ENCODE results near the gene CHST11. TPM values are rescaled to one million over a fixed set of nuclear protein-coding genes. Genes with fewer than 3 reads are reported as not detected.
"Not testable (repeated sequence)": the region's sequence is repeated elsewhere in the genome, so short reads cannot be mapped to it uniquely, and the experiment has no call there.

Gene CHST11
- total RNA-seq, 2 donors from 2014 or later, result 36.2 to 61.7 TPM

- no peak for ATAC-seq (replicated peaks)
- H3K27me3 Mint-ChIP-seq, result no peaks in the 10 kb centered on the region
- H3K27ac Mint-ChIP-seq, result no peak overlapping the region
- no peaks in the 10 kb centered on the region for H3K36me3 Mint-ChIP-seq (ENCODE audit: low read depth)
- H3K9me3 Mint-ChIP-seq, result peaks cover 4% of the 10 kb centered on the region
- no peaks in the 10 kb centered on the region for H3K4me1 Mint-ChIP-seq
- H3K4me3 Mint-ChIP-seq, result no peak overlapping the region
Measured at GRCh38 chr12:104785886-104786285, 329.1 kb downstream of the CHST11 start.

DNA sequence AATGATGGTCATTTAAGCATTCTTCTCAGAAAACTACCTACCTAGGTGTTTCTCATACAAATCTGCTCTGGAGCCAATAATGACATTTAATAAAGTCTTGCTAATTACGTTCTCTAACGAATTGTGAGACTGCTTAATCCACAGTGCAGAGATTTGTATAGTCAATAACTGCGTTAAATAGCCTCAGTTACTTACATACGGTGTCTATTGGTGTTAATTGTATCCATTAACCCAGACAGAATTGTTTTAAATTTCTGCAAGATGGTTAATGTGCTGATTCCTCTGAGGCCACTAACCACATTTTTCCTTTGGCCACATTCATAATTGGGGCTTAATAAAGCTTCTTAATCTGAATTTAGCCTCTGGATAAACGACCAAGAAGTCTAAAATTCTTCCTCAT lies 329.6 kb downstream of the CHST11 start:
- Mint-ChIP-seq H3K4me1 (no peaks in the 10 kb centered on the region), H3K9me3 (no peaks in the 10 kb centered on the region), H3K27me3 (no peaks in the 10 kb centered on the region), H3K36me3 (ENCODE audit: low read depth) (no peaks in the 10 kb centered on the region), H3K4me3 (no peak overlapping the region), H3K27ac (no peak overlapping the region)
- ATAC-seq (replicated peaks), result no peak

DNA sequence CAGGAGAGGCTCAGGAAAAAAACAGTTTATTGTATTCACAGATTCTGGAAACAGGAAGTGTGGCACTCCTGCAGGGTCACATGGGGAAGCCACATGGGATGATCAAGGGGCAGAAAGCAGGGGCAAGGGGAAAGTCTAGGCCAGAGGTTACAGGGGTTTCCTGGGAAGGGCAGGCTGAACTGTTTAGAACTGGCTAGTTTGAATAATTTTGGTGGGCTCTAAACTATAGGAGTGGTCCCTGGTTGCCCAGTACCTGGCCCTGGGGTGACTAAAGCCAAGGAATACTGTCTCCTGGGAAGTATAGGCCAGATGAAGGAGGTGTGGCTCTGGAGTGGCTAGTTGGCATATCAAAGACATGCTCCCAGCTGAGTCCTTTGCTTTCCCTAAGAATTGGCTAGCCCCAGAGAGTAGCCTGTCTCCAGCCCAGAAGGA lies 332.1 kb downstream of the CHST11 start:
- no peaks in the 10 kb centered on the region for H3K27me3 Mint-ChIP-seq
- H3K9me3 Mint-ChIP-seq, result no peaks in the 10 kb centered on the region
- no peaks in the 10 kb centered on the region for H3K4me1 Mint-ChIP-seq
- H3K36me3 Mint-ChIP-seq (ENCODE audit: low read depth), result no peaks in the 10 kb centered on the region
- ATAC-seq (replicated peaks), result no peak
- no peak overlapping the region for H3K4me3 Mint-ChIP-seq
- peak overlapping the region; percentile 60 for H3K27ac Mint-ChIP-seq

DNA sequence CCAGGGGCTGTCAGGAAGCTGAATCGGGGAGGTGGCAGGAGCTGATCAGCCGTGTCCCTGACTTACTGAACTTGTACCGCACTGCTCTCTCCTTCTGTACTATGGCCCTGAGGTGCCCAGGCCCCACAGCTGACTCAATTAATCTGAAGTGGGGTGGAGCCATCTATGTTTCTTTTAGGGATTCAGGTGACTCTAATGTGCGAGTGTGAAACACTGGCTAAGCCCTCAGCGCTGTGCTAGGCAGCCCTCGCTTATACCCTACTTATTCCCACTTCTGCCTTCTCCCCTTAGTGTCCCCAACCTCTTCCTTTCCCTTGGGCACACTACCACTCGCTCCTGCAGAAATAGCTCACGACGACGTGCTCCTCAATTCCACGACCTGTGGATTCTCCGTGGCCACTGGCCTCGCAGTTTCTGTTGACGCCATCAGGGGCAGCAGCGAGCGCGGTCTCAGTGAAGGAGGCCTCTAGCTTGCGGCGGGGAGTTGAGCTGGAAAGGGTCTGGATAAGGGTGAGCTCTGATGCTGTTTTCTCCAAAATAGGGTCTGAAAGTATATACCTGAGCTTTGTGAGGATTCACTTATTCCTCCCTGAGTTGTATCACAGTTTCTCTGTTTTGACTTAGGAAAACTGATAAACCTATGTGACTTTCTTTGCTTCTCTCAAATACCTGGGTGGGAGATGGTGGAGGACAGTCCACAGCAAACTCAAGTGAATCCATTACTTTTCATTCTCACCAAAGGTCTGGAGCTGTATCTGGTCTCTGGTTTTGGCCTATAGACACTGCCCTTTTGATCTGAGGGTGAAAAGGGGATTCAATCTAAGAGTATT lies 333.8 kb downstream of the CHST11 start:
- Mint-ChIP-seq H3K4me1 (no peaks in the 10 kb centered on the region), H3K27ac (peak overlapping the region; percentile 8), H3K27me3 (no peaks in the 10 kb centered on the region), H3K9me3 (no peaks in the 10 kb centered on the region), H3K36me3 (ENCODE audit: low read depth) (no peaks in the 10 kb centered on the region), H3K4me3 (no peak overlapping the region)
- ATAC-seq (replicated peaks), result peak; percentile 56

GRCh38 chr12:104792570-104792969 lies 335.8 kb downstream of the CHST11 start:
- no peaks in the 10 kb centered on the region for H3K9me3 Mint-ChIP-seq
- ATAC-seq (replicated peaks), result no peak
- H3K4me3 Mint-ChIP-seq, result no peak overlapping the region
- H3K4me1 Mint-ChIP-seq, result no peaks in the 10 kb centered on the region
- no peak overlapping the region for H3K27ac Mint-ChIP-seq
- H3K27me3 Mint-ChIP-seq, result no peaks in the 10 kb centered on the region
- no peaks in the 10 kb centered on the region for H3K36me3 Mint-ChIP-seq (ENCODE audit: low read depth)

GRCh38 chr12:104793285-104793684 lies 336.5 kb downstream of the CHST11 start:
- H3K4me1 Mint-ChIP-seq, result no peaks in the 10 kb centered on the region
- H3K27ac Mint-ChIP-seq, result no peak overlapping the region
- no peaks in the 10 kb centered on the region for H3K9me3 Mint-ChIP-seq
- H3K4me3 Mint-ChIP-seq, result no peak overlapping the region
- no peaks in the 10 kb centered on the region for H3K27me3 Mint-ChIP-seq
- no peak for ATAC-seq (replicated peaks)
- H3K36me3 Mint-ChIP-seq (ENCODE audit: low read depth), result no peaks in the 10 kb centered on the region

DNA sequence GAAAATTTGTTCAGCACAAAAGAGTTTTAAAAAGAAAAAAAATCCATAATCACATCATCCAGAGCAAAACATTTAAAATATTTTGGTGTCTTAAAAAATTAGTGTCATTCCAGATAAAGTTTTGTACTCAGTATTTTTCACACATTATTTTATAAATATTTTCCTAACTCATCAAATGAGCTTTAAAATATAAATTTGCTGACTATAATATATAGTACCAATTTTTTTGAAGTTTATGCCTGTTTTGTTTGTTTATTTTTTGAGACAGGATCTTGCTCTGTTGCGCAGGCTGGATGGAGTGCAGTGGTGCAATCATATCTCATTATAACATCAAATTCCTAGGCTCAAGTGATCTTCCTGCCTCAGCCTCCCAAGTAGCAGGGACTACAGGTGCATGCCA lies 337.2 kb downstream of the CHST11 start:
- Mint-ChIP-seq H3K27me3 (no peaks in the 10 kb centered on the region), H3K4me3 (no peak overlapping the region), H3K36me3 (ENCODE audit: low read depth) (no peaks in the 10 kb centered on the region), H3K9me3 (no peaks in the 10 kb centered on the region), H3K27ac (no peak overlapping the region), H3K4me1 (no peaks in the 10 kb centered on the region)
- ATAC-seq (replicated peaks), result no peak

- no peaks in the 10 kb centered on the region for H3K4me1 Mint-ChIP-seq
- H3K9me3 Mint-ChIP-seq, result no peaks in the 10 kb centered on the region
- no peaks in the 10 kb centered on the region for H3K36me3 Mint-ChIP-seq (ENCODE audit: low read depth)
- H3K4me3 Mint-ChIP-seq, result no peak overlapping the region
- no peak overlapping the region for H3K27ac Mint-ChIP-seq
- no peaks in the 10 kb centered on the region for H3K27me3 Mint-ChIP-seq
- no peak for ATAC-seq (replicated peaks)
Measured at GRCh38 chr12:104796475-104796862, 339.7 kb downstream of the CHST11 start.

- Mint-ChIP-seq H3K27me3 (no peaks in the 10 kb centered on the region), H3K4me3 (no peak overlapping the region), H3K9me3 (no peaks in the 10 kb centered on the region), H3K4me1 (no peaks in the 10 kb centered on the region), H3K27ac (no peak overlapping the region), H3K36me3 (ENCODE audit: low read depth) (no peaks in the 10 kb centered on the region)
- no peak for ATAC-seq (replicated peaks)
Measured at GRCh38 chr12:104799458-104799857, 342.7 kb downstream of the CHST11 start.

DNA sequence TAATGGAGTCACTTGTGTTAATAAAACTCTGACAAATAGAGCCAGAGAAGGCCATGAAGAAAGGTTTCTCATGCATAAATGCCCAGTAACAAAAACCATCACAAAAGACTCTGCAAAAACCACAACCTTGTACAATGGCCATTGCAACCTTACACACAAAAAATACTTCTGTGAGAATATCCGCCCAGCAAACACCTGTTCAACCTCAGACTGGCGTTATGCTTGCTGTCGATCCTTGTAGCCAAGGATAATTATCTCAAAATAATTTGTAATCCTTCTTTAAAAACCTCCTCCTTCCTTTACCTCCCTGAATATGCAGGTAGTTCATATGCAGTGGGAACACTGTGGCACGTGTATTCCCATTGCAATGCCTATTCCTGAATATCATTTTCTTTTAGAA lies 344.3 kb downstream of the CHST11 start:
- Mint-ChIP-seq H3K27me3 (no peaks in the 10 kb centered on the region), H3K9me3 (no peaks in the 10 kb centered on the region), H3K36me3 (ENCODE audit: low read depth) (no peaks in the 10 kb centered on the region), H3K4me3 (no peak overlapping the region), H3K4me1 (no peaks in the 10 kb centered on the region), H3K27ac (no peak overlapping the region)
- ATAC-seq (replicated peaks), result no peak

DNA sequence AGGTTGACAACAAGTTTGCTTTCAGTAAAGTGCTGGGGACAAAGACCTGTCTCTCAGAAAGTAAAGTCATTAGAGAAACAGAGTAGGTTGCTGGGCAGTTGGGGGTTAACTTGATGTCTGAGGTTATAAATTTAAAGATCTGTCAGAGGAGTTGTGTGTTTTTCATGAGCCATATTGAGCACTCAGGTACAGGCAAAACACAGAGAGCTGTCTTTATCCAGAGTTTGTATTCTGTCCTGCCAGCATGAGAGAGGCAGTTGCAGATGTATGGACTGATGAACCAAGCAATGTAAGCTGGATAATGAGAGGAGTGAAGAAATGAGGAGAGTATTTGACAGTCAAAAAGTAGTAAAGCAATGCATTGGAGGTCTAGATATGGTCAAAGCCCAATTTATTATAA lies 344.7 kb downstream of the CHST11 start:
- H3K9me3 Mint-ChIP-seq, result no peaks in the 10 kb centered on the region

GRCh38 chr12:104802208-104802607 lies 345.5 kb downstream of the CHST11 start:
- Mint-ChIP-seq H3K36me3 (ENCODE audit: low read depth) (no peaks in the 10 kb centered on the region), H3K4me1 (no peaks in the 10 kb centered on the region), H3K4me3 (no peak overlapping the region), H3K27ac (no peak overlapping the region), H3K27me3 (no peaks in the 10 kb centered on the region), H3K9me3 (no peaks in the 10 kb centered on the region)
- ATAC-seq (replicated peaks), result no peak

More for the DNA sequence above, 344.7 kb downstream of the CHST11 start:
- Mint-ChIP-seq H3K4me3 (no peak overlapping the region), H3K27me3 (no peaks in the 10 kb centered on the region), H3K36me3 (ENCODE audit: low read depth) (no peaks in the 10 kb centered on the region), H3K4me1 (no peaks in the 10 kb centered on the region), H3K27ac (no peak overlapping the region)
- no peak for ATAC-seq (replicated peaks)

- Mint-ChIP-seq H3K9me3 (no peaks in the 10 kb centered on the region), H3K27ac (no peak overlapping the region), H3K27me3 (no peaks in the 10 kb centered on the region), H3K36me3 (ENCODE audit: low read depth) (no peaks in the 10 kb centered on the region), H3K4me3 (no peak overlapping the region), H3K4me1 (no peaks in the 10 kb centered on the region)
- no peak for ATAC-seq (replicated peaks)
Measured at GRCh38 chr12:104805186-104805585, 348.4 kb downstream of the CHST11 start.

GRCh38 chr12:104806194-104806593 lies 349.4 kb downstream of the CHST11 start:
- H3K9me3 Mint-ChIP-seq; H3K36me3 Mint-ChIP-seq (ENCODE audit: low read depth): not testable (repeated sequence)

GRCh38 chr12:104809251-104809650 lies 352.5 kb downstream of the CHST11 start:
- ATAC-seq (replicated peaks), result no peak
- no peaks in the 10 kb centered on the region for H3K9me3 Mint-ChIP-seq
- no peak overlapping the region for H3K27ac Mint-ChIP-seq
- H3K27me3 Mint-ChIP-seq, result no peaks in the 10 kb centered on the region
- H3K36me3 Mint-ChIP-seq (ENCODE audit: low read depth), result no peaks in the 10 kb centered on the region
- H3K4me3 Mint-ChIP-seq, result no peak overlapping the region
- H3K4me1 Mint-ChIP-seq, result no peaks in the 10 kb centered on the region

More at GRCh38 chr12:104806194-104806593, 349.4 kb downstream of the CHST11 start:
- not testable (repeated sequence) for H3K4me1 Mint-ChIP-seq; H3K27ac Mint-ChIP-seq; ATAC-seq (replicated peaks); H3K27me3 Mint-ChIP-seq; H3K4me3 Mint-ChIP-seq

Data from activated T-helper 17 cell treated with anti-CD3 and anti-CD28 coated beads, Interleukin-2, amount 50 U/mL, for 72 hours (primary cell).